Activated CD4-positive, alpha-beta T cell treated with anti-CD3 and anti-CD28 coated beads for 36 hours (primary cell): ENCODE results near the gene RFC2. TPM values are rescaled to one million over a fixed set of nuclear protein-coding genes. Genes with fewer than 3 reads are reported as not detected.
"Not testable (repeated sequence)": the region's sequence is repeated elsewhere in the genome, so short reads cannot be mapped to it uniquely, and the experiment has no call there.

ENCODE experiments used
- ATAC-seq: fragments of 200-7000 bp; cut with Tn5 transposase; one replicate; pipeline ENCODE4 v1.10.0; 2021; ENCODE audit warnings: mild to moderate bottlenecking, moderate library complexity
- CTCF ChIA-PET: fragments of 350-600 bp; sonication (Branson Sonifier 250); formaldehyde crosslinking; loops from one replicate; lab custom pipeline; 2021; ENCODE audit warnings: antibody characterized with exemption; lab: Charles Lee
- POLR2A ChIA-PET: fragments of 350-600 bp; sonication (Branson Sonifier 250); formaldehyde crosslinking; loops from one replicate; lab custom pipeline; 2021; ENCODE audit warnings: antibody characterized with exemption, inconsistent platforms; lab: Charles Lee
- DNase-seq: peaks from one replicate; pipeline ENCODE4 v3.0.0-alpha.2; 2020
- H3K27ac Mint-ChIP-seq: one replicate; pipeline ENCODE4 v1.8.0; 2021; ENCODE audit warnings: mixed read lengths
- H3K27me3 Mint-ChIP-seq: one replicate; pipeline ENCODE4 v1.8.0; 2021; ENCODE audit warnings: mixed read lengths
- H3K36me3 Mint-ChIP-seq: one replicate; pipeline ENCODE4 v1.8.0; 2021; ENCODE audit warnings: low read depth, mixed read lengths
- H3K4me1 Mint-ChIP-seq: one replicate; pipeline ENCODE4 v1.8.0; 2021; ENCODE audit warnings: mixed read lengths
- H3K4me3 Mint-ChIP-seq: one replicate; pipeline ENCODE4 v1.8.0; 2021; ENCODE audit warnings: mild to moderate bottlenecking, moderate library complexity, mixed read lengths
- H3K9me3 Mint-ChIP-seq: one replicate; pipeline ENCODE4 v1.8.0; 2021; ENCODE audit warnings: low read depth, mixed read lengths
- intact Hi-C, 2 experiments: fragments of 100-400 bp; cut with DNase I in 1 of 2; cut with micrococcal nuclease in 1 of 2; formaldehyde crosslinking; loops; one replicate each; pipeline versions ENCODE4 v1.14.2 to v1.15.1; 2022 to 2024; cut with DNase I, micrococcal nuclease
- total RNA-seq, 2 experiments: library from RNA; stranded (reverse); gene quantifications; one replicate each; pipeline ENCODE4 v1.2.3, GENCODE V29; 2021

RFC2 gene
- total RNA-seq, 2 experiments from 2014 or later = 84.9 to 123 TPM

DNA sequence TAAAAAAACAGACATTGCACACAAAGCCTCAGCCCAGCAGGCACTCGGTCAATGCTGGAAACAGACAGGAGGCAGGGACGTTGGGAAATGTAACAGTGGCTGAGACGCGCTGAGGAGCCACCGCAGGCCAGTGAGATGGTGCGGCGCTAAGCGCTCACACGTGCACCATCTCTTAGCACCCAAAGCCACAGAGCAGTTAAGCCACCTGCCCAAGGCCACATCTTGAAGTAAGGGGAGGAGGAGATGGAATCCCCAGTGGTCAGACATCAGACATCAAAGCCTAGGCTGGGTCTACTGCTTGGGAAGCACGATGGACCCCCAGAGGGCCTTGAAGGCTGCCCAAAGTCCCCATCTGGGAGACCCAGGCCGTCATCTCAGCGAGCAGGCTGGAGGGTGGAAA is 28.8 kb downstream of the RFC2 start:
- Mint-ChIP-seq H3K27me3 (no peaks in the 10 kb centered on the region), H3K4me1 (no peaks in the 10 kb centered on the region), H3K9me3 (no peaks in the 10 kb centered on the region), H3K36me3 (peaks cover 29% of the 10 kb centered on the region), H3K4me3 (no peak overlapping the region), H3K27ac (no peak overlapping the region)
- no peak for DNase-seq
- ATAC-seq = no peak
- intact Hi-C loops = no loop called here
- ChIA-PET POLR2A (no interaction called here), CTCF (interaction anchor here (1.8 kb wide), 1 partner anchor 19 kb away, joined by 8 read pairs; no protein-coding TSS in a partner anchor)

DNA sequence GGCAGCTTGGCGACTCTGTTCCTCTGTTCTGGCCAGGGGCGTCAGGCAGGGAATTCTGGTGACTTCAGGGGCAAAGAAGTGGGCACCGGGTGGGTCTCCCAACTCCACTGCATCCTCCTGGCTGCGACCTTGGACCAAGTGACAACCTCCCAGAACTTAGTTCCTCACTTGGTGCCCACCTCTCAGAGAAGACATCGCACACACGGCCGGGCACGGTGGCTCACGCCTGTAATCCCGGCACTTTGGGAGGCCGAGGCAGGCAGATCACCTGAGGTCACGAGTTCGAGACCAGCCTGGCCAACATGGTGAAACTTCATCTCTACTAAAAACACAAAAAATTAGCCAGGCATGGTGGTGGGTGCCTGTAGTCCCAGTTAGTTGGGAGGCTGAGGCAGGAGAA is 29.3 kb downstream of the RFC2 start:
- intact Hi-C loops, ATAC-seq: not testable (repeated sequence)

DNA sequence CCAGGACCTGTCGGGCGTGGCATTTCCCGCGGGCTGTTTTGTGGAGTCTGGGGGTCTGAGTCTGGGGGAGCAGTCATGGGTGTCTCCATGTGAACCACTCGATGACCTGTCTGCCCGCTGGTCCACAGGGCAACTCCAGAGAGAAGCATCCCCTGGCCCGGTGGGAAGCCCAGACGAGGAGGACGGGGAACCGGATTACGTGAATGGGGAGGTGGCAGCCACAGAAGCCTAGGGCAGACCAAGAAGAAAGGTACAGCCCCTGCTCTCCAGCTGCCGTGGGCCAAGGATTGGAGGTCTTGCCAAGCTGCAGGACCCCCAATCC is 29.7 kb downstream of the RFC2 start:
- Mint-ChIP-seq H3K27me3 (no peaks in the 10 kb centered on the region), H3K9me3 (no peaks in the 10 kb centered on the region), H3K4me1 (no peaks in the 10 kb centered on the region), H3K36me3 (peaks cover 26% of the 10 kb centered on the region), H3K4me3 (no peak overlapping the region), H3K27ac (no peak overlapping the region)
- DNase-seq (no peak), ATAC-seq (no peak)
- intact Hi-C loops = no loop called here
- ChIA-PET POLR2A (no interaction called here), CTCF (interaction anchor here (0.6 to 0.7 kb wide), 2 partner anchors 319 to 463 kb away, joined by 3 read pairs; no protein-coding TSS in a partner anchor)

More for the DNA sequence above, 29.3 kb downstream of the RFC2 start:
- H3K4me3 Mint-ChIP-seq, POLR2A ChIA-PET, H3K4me1 Mint-ChIP-seq, H3K9me3 Mint-ChIP-seq, DNase-seq, H3K27ac Mint-ChIP-seq, H3K27me3 Mint-ChIP-seq: not testable (repeated sequence)
- peaks cover 27% of the 10 kb centered on the region for H3K36me3 Mint-ChIP-seq
- CTCF ChIA-PET = interaction anchor here (0.7 kb wide), 1 partner anchor 463 kb away, joined by 3 read pairs; no protein-coding TSS in a partner anchor

DNA sequence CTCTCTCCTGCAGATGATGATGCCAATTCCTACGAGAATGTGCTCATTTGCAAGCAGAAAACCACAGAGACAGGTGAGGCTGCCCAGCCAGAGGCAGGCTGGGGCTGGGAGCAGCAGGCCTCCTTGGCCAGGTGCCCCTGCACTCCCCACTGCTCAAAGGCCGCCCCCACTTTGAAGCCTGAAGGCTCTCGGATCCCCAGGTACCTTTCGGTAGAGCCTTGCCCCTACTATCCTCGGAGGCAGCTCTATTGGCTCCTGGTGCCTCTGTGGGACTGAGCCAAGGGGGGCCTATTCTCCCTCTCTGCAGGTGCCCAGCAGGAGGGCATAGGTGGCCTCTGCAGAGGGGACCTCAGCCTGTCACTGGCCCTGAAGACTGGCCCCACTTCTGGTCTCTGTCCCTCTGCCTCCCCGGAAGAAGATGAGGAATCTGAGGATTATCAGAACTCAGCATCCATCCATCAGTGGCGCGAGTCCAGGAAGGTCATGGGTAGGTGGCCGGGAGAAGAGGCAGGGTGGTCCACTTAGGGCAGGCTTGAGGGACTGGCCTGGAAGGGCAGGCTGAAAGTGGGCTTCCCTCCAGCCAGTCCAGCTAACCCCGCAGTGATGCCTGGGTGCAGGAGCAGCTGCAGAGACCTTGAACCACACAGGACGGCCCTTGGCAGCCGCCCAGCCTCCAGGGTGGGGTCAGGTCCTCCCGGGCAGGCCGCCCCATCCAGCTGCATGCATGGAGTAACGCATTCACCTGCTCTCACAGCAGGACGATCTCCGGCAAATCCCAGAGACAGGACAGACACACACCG is 30.3 kb downstream of the RFC2 start:
- Mint-ChIP-seq H3K36me3 (peaks cover 20% of the 10 kb centered on the region), H3K9me3 (no peaks in the 10 kb centered on the region), H3K4me1 (no peaks in the 10 kb centered on the region), H3K27ac (no peak overlapping the region), H3K4me3 (no peak overlapping the region), H3K27me3 (no peaks in the 10 kb centered on the region)
- intact Hi-C loops = no loop called here
- ATAC-seq (no peak), DNase-seq (no peak)
- POLR2A ChIA-PET = no interaction called here
- CTCF ChIA-PET = interaction anchor here (0.6 kb wide), 1 partner anchor 320 kb away, joined by 3 read pairs; no protein-coding TSS in a partner anchor

DNA sequence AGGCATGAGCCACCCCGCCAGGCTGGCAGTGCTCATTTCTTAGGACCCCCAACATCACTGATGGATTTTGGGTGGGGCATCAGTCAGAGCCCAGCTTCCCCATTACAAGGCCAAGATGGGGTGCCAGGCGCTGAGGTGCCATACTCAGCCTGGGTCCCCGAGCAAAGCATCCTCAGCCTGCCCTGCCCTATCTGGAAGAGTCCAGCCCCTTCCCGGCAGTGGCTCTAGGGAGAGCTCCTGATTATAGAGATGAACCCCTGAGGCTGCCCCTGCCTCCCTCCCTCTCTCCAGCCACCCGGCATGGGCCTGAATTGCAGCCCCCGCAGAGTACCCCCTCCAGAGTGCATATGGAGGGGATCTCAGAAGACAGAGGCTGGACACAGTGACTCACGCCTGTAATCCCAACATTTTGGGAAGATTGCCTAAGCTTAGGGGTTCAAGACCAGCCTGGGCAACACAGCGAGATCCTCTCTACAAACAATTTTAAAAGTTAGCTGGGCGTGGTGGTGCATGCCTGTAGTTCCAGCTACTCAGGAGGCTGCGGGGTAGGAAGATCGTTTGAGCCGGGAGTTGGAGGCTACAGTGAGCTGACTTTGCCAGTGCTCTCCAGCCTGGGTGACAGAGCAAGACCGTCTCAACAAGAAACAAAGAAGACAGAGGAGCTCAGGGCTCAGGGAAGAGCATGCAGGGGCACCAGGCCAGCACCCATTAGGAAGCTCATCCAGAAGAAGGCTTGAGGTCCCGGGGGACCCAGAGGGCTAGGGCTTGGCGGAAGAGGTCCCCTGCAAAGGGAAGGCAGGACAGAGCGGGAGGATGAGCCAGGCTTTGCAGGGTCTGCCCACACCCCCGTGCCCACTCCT is 31.1 kb downstream of the RFC2 start:
- Mint-ChIP-seq H3K4me1 (peaks cover 2% of the 10 kb centered on the region), H3K4me3 (no peak overlapping the region), H3K36me3 (peaks cover 21% of the 10 kb centered on the region), H3K9me3 (no peaks in the 10 kb centered on the region), H3K27me3 (no peaks in the 10 kb centered on the region), H3K27ac (no peak overlapping the region)
- CTCF ChIA-PET = no interaction called here
- intact Hi-C loops = no loop called here
- no peak for DNase-seq
- no peak for ATAC-seq
- POLR2A ChIA-PET = no interaction called here

DNA sequence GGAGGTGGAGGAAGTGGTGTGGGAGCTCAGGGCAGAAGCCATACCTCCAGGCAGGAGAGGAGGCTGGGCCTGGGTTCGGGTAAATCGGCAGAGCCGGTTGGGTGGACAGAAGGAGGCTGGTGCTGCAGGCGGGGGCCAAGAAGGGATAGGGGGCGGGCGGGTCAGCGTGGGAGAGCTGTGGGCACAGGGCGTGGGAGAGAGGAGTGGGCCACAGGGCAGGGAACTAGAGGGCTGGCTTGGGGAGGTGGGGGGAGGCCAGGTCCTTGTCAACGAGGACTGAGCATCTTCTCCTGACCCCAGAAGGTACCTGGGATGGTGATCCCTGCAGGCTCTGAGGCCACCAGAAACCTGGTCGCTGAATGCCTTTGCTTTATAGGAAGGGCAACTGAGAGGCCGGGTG is 32.5 kb downstream of the RFC2 start:
- CTCF ChIA-PET = interaction anchor here (0.6 kb wide), 1 partner anchor 24 kb away, joined by 3 read pairs; no protein-coding TSS in a partner anchor
- no peaks in the 10 kb centered on the region for H3K9me3 Mint-ChIP-seq
- POLR2A ChIA-PET = no interaction called here

DNA sequence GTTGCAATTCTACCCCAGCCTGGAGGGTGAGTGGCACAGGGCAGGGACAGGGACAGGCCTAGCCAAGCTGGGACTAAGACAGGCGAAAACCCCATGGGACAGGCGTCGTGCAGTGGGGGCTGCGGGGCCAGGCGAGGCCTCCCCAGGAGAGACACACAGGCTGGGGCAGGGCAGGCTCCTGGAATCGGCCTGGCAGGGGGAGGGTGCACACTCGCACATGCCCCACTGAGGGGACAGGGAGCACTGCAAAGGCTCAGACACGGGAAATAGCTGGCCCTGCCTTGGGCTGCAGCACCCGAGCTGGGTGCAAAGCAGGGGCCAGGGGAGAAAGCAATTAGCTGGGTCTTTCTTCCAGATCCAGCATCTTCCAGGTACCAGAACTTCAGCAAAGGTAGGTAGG is 34.0 kb downstream of the RFC2 start:
- Mint-ChIP-seq H3K36me3 (peaks cover 7% of the 10 kb centered on the region), H3K4me3 (no peak overlapping the region), H3K9me3 (no peaks in the 10 kb centered on the region), H3K4me1 (peaks cover 14% of the 10 kb centered on the region), H3K27me3 (no peaks in the 10 kb centered on the region), H3K27ac (no peak overlapping the region)
- DNase-seq (no peak), ATAC-seq (no peak)
- intact Hi-C loops = no loop called here
- CTCF ChIA-PET = interaction anchor here (0.6 to 0.8 kb wide), 2 partner anchors 13 to 14 kb away, joined by 3 to 4 read pairs; no protein-coding TSS in a partner anchor
- POLR2A ChIA-PET = no interaction called here

More for the DNA sequence above, 32.5 kb downstream of the RFC2 start:
- intact Hi-C loops = no loop called here
- ATAC-seq (no peak), DNase-seq (no peak)
- peaks cover 17% of the 10 kb centered on the region for H3K36me3 Mint-ChIP-seq
- H3K4me3 Mint-ChIP-seq = no peak overlapping the region
- H3K4me1 Mint-ChIP-seq = peaks cover 12% of the 10 kb centered on the region
- H3K27ac Mint-ChIP-seq = no peak overlapping the region
- no peaks in the 10 kb centered on the region for H3K27me3 Mint-ChIP-seq

DNA sequence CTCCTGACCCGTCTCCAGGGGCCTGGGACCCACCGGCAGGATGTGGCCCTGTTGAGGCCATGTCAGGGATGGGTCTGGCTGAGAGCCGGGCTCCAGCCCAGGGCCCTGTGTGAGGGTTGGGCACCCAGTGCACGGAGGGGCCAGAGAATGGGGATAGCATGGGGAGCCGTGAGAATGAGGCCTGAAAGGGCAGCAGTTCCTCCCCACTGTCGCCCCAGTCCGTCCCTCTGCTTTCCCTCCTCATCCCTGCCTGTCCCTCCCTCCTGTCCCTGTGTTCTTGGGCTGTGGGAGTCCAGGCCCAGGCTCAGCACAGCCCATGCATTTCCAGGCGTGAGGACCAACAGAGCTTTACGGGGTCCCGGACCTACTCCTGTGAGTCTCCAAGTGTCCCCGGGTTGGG is 34.8 kb downstream of the RFC2 start:
- Mint-ChIP-seq H3K4me1 (peaks cover 14% of the 10 kb centered on the region), H3K27me3 (no peaks in the 10 kb centered on the region), H3K36me3 (peaks cover 3% of the 10 kb centered on the region), H3K4me3 (no peak overlapping the region), H3K9me3 (no peaks in the 10 kb centered on the region), H3K27ac (no peak overlapping the region)
- ATAC-seq = no peak
- DNase-seq = no peak
- intact Hi-C loops = no loop called here
- CTCF ChIA-PET = interaction anchor here (0.8 to 1.9 kb wide), 2 partner anchors 13 to 182 kb away, joined by 4 to 7 read pairs; no protein-coding TSS in a partner anchor
- POLR2A ChIA-PET = no interaction called here

DNA sequence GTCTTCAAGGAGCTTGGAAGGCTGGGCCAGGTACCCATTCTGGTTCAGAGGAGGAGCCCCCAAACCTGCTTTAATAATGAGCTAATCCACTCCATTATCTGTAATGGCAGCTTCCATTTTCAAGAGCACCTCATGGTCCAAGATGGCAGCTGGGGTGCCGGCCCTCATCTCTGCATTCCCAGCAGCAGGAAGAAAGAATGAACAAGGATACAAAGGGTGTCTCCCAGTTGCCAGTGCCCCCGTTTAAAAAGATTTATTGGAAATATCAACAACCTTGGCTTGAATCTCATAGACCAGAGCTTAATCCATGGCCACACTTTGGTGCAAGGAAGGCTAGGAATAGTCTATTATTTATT is 35.9 kb downstream of the RFC2 start:
- peaks cover 14% of the 10 kb centered on the region for H3K4me1 Mint-ChIP-seq
- peak overlapping the region; percentile 65 for H3K27ac Mint-ChIP-seq
- CTCF ChIA-PET = interaction anchor here (0.7 to 1.9 kb wide), 6 partner anchors 10 to 183 kb away, joined by 3 to 7 read pairs (median 4); no protein-coding TSS in a partner anchor
- ATAC-seq (no peak), DNase-seq (no peak)
- no peak overlapping the region for H3K4me3 Mint-ChIP-seq
- no peaks in the 10 kb centered on the region for H3K9me3 Mint-ChIP-seq
- peaks cover 3% of the 10 kb centered on the region for H3K36me3 Mint-ChIP-seq
- POLR2A ChIA-PET = interaction anchor here (1.1 kb wide), 1 partner anchor 10 kb away, joined by 3 read pairs; no protein-coding TSS in a partner anchor
- H3K27me3 Mint-ChIP-seq = no peaks in the 10 kb centered on the region
- intact Hi-C loops = no loop called here

DNA sequence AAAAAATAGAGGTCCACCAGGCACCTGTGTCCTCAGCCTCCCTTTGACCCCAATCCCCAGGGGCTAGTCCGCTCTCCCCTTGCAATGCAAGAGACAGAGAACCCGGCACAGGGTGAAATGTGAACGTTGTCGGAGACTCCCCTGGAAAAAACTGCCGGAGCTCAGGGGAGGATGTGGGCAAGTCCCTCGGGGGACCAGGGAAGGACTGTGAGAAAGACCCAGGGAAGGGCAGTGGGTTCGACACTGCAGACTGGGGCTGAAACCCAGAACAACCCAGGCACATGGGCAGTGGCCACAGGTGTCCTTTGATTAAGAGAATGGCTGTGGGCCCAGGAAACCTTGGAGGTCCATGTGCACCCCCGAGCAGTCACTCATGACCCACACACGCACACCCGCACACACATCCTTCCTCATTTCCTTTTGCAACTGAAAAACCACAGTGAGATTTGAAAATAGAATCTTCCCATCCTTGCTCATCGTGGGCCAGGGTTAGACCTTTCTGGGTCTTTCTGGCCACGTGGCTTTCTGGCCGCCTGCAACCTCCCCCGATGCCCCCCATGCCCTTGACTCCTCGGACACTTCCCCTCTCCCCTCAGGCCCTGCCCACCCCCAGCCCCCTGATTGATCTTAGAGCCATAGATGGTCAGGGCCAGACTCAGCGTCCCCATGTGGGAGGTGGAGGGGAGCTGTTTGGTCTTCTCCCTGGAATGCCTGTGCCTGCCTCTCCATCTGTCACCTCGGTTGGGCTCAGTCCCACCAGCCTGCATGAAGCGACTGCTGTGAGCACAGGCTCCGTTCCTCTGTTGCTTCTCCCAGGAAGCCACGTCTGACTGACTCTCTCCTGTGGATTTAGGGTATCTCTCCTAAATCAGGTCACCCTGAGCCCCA is 36.5 kb downstream of the RFC2 start:
- no peaks in the 10 kb centered on the region for H3K9me3 Mint-ChIP-seq
- H3K36me3 Mint-ChIP-seq = peaks cover 3% of the 10 kb centered on the region
- intact Hi-C loops = no loop called here
- ATAC-seq (peak; percentile 27), DNase-seq (no peak)
- peak overlapping the region; percentile 65 for H3K27ac Mint-ChIP-seq
- ChIA-PET CTCF (interaction anchor here (0.7 to 1.9 kb wide), 7 partner anchors 10 to 183 kb away, joined by 3 to 11 read pairs (median 4); no protein-coding TSS in a partner anchor), POLR2A (interaction anchor here (0.6 to 1.1 kb wide), 2 partner anchors 11 to 450 kb away, joined by 3 read pairs; no protein-coding TSS in a partner anchor)
- H3K4me3 Mint-ChIP-seq = no peak overlapping the region
- no peaks in the 10 kb centered on the region for H3K27me3 Mint-ChIP-seq
- H3K4me1 Mint-ChIP-seq = peaks cover 14% of the 10 kb centered on the region
